SK-N-SH (cell line): Measurements from ENCODE around the gene AP4M1. TPM values are rescaled to one million over a fixed set of nuclear protein-coding genes. Genes with fewer than 3 reads are reported as not detected.

Source experiments
- CTCF ChIA-PET: fragments of 300-600, 350-600 bp; formaldehyde crosslinking; extraction: SDS; loops from one replicate; lab custom pipeline; 2021; lab: Yijun Ruan, JAX
- POLR2A ChIA-PET: fragments of 350-600 bp; sonication (Branson Sonifier 250); formaldehyde crosslinking; extraction: SDS; loops from one replicate; lab custom pipeline; 2020; ENCODE audit warnings: antibody characterized with exemption, inconsistent platforms; lab: Yijun Ruan, JAX
- DNase-seq: peaks from one replicate; pipeline ENCODE4 v3.0.0; 2012
- H2AFZ ChIP-seq: fragments of 200-600 bp; sonication (generic); 2 replicates; pipeline ENCODE4 v1.8.1; 2016; ENCODE audit warnings: antibody characterized with exemption, mild to moderate bottlenecking, low read depth
- H3F3A ChIP-seq: fragments of 200-600 bp; sonication (generic); replicated peaks from 2 replicates; pipeline ENCODE3; 2016; ENCODE audit warnings: antibody characterized with exemption, mild to moderate bottlenecking; ENCODE audit not compliant: insufficient read depth
- H3K27ac ChIP-seq, 2 experiments: fragments of 200-500 bp in 1 of 2; fragments of 200-600 bp in 1 of 2; sonication (Bioruptor generic) in 1 of 2; sonication (generic), shearing (Covaris generic) in 1 of 2; 2 replicates each; pipeline versions ENCODE4 v1.5.1 to v1.6.1; 2014 to 2016; ENCODE audit warnings: low read depth in 2 of 2, inconsistent platforms in 1 of 2, low read length in 1 of 2, mild to moderate bottlenecking in 1 of 2, mixed read lengths in 1 of 2
- H3K27me3 ChIP-seq: fragments of 200-600 bp; sonication (generic), shearing (Covaris generic); 2 replicates; pipeline ENCODE4 v1.6.1; 2016; ENCODE audit warnings: mixed run types; ENCODE audit not compliant: insufficient read depth
- H3K36me3 ChIP-seq, 2 experiments: fragments of 200-500 bp in 1 of 2; fragments of 200-600 bp in 1 of 2; sonication (Bioruptor generic) in 1 of 2; sonication (generic) in 1 of 2; replicated peaks in 1 of 2; 2 replicates each; pipeline versions ENCODE3 to v1.5.1; 2014 to 2016; ENCODE audit warnings: low read length in 1 of 2, mild to moderate bottlenecking in 1 of 2; ENCODE audit not compliant: insufficient read depth in 2 of 2, control insufficient read depth in 1 of 2
- H3K4me1 ChIP-seq, 2 experiments: fragments of 200-500 bp in 1 of 2; fragments of 200-600 bp in 1 of 2; sonication (Bioruptor generic) in 1 of 2; sonication (generic), shearing (Covaris generic) in 1 of 2; 2 replicates each; pipeline versions ENCODE4 v1.5.1 to v1.6.1; 2014 to 2016; ENCODE audit warnings: low read depth in 1 of 2, low read length in 1 of 2, mixed run types in 1 of 2; ENCODE audit not compliant: insufficient read depth in 2 of 2, control insufficient read depth in 1 of 2
- H3K4me2 ChIP-seq: fragments of 200-600 bp; sonication (generic), shearing (Covaris generic); 2 replicates; pipeline ENCODE4 v1.6.1; 2017; ENCODE audit warnings: mixed run types
- H3K4me3 ChIP-seq, 2 experiments: fragments of 200-500 bp in 1 of 2; fragments of 200-600 bp in 1 of 2; sonication (Bioruptor generic) in 1 of 2; sonication (generic), shearing (Covaris generic) in 1 of 2; 2 replicates each; pipeline versions ENCODE4 v1.5.1 to v1.8.1; 2014 to 2016; ENCODE audit warnings: low read depth in 2 of 2, inconsistent platforms in 1 of 2, low read length in 1 of 2, mild to moderate bottlenecking in 1 of 2, mixed read lengths in 1 of 2, moderate library complexity in 1 of 2
- H3K79me2 ChIP-seq: fragments of 200-600 bp; sonication (generic); 2 replicates; pipeline ENCODE4 v1.8.1; 2017; ENCODE audit warnings: mild to moderate bottlenecking; ENCODE audit not compliant: insufficient read depth
- H3K9ac ChIP-seq: fragments of 200-600 bp; sonication (generic); 2 replicates; pipeline ENCODE4 v1.6.1; 2017; ENCODE audit warnings: mixed run types
- H3K9me2 ChIP-seq: fragments of 200-600 bp; sonication (generic); 2 replicates; pipeline ENCODE4 v1.6.1; 2017; ENCODE audit warnings: mixed run types
- H3K9me3 ChIP-seq: fragments of 200-600 bp; sonication (generic); 2 replicates; pipeline ENCODE4 v1.6.1; 2017; ENCODE audit warnings: mixed run types, mild to moderate bottlenecking, moderate library complexity
- H4K20me1 ChIP-seq: fragments of 200-600 bp; sonication (generic); 2 replicates; pipeline ENCODE4 v1.6.1; 2017; ENCODE audit warnings: mild to moderate bottlenecking, mixed run types; ENCODE audit not compliant: insufficient read depth
- CHD2 ChIP-seq: fragments of 150-350 bp; IDR thresholded peaks from 2 replicates; pipeline ENCODE4 v1.6.1; 2018; ENCODE audit warnings: low read length; ENCODE audit not compliant: partially characterized antibody
- CTCF ChIP-seq: fragments of 200-600 bp; sonication (generic); IDR thresholded peaks from 2 replicates; pipeline ENCODE4 v1.6.1; 2017; ENCODE audit warnings: antibody characterized with exemption, mild to moderate bottlenecking, moderate library complexity
- ELF1 ChIP-seq: IDR thresholded peaks from 2 replicates; pipeline ENCODE4 v1.4.0; 2012
- EP300 ChIP-seq, 2 experiments: IDR thresholded peaks; 2 replicates each; pipeline versions ENCODE4 v1.4.0 to v1.6.1; 2012; ENCODE audit warnings: borderline replicate concordance in 1 of 2, low read depth in 1 of 2, low read length in 1 of 2
- EZH2phosphoT487 ChIP-seq: fragments of 200-600 bp; sonication (generic); IDR thresholded peaks from 2 replicates; pipeline ENCODE4 v1.6.1; 2017; ENCODE audit warnings: low read depth, mixed run types, mild to moderate bottlenecking, antibody characterized with exemption, moderate library complexity, borderline replicate concordance
- FOXJ3 ChIP-seq: sonication (generic); formaldehyde crosslinking; IDR thresholded peaks from 2 replicates; pipeline ENCODE4 v1.5.1; 2020; ENCODE audit warnings: mild to moderate bottlenecking, missing genetic modification reagents
- FOXM1 ChIP-seq: IDR thresholded peaks from 2 replicates; pipeline ENCODE4 v1.4.0; 2012; ENCODE audit warnings: low read depth, mild to moderate bottlenecking
- GABPA ChIP-seq: IDR thresholded peaks from 2 replicates; pipeline ENCODE4 v1.4.0; 2012; ENCODE audit warnings: low read depth, mild to moderate bottlenecking
- GATA2 ChIP-seq: sonication (generic); formaldehyde crosslinking; IDR thresholded peaks from 2 replicates; pipeline ENCODE4 v1.5.0; 2020; ENCODE audit warnings: mild to moderate bottlenecking, missing genetic modification reagents
- JUND ChIP-seq: IDR thresholded peaks from 2 replicates; pipeline ENCODE4 v1.4.0; 2012
- MAX ChIP-seq: IDR thresholded peaks from 2 replicates; pipeline ENCODE4 v1.4.0; 2012; ENCODE audit warnings: low read depth
- MXI1 ChIP-seq: IDR thresholded peaks from 2 replicates; pipeline ENCODE4 v1.6.1; 2012; ENCODE audit warnings: mild to moderate bottlenecking, low read depth, low read length, improper control_type of control experiment
- NFIC ChIP-seq: IDR thresholded peaks from 2 replicates; pipeline ENCODE4 v1.4.0; 2012; ENCODE audit warnings: borderline replicate concordance
- PBX3 ChIP-seq: IDR thresholded peaks from 2 replicates; pipeline ENCODE4; 2012
- RAD21 ChIP-seq: IDR thresholded peaks from 2 replicates; pipeline ENCODE4 v1.6.1; 2012; ENCODE audit warnings: mild to moderate bottlenecking, low read length
- REST ChIP-seq: IDR thresholded peaks from 2 replicates; pipeline ENCODE4 v1.6.1; 2012; ENCODE audit warnings: mild to moderate bottlenecking, low read depth, low read length, moderate library complexity
- RXRA ChIP-seq: IDR thresholded peaks from 2 replicates; pipeline ENCODE4 v1.4.0; 2012; ENCODE audit warnings: low read depth, mild to moderate bottlenecking, borderline replicate concordance
- SIN3A ChIP-seq: IDR thresholded peaks from 2 replicates; pipeline ENCODE4 v1.6.1; 2012; ENCODE audit warnings: low read depth, mild to moderate bottlenecking, low read length, moderate library complexity, borderline replicate concordance
- TEAD4 ChIP-seq: IDR thresholded peaks from 2 replicates; pipeline ENCODE4 v1.4.0; 2012; ENCODE audit warnings: mild to moderate bottlenecking, borderline replicate concordance; ENCODE audit not compliant: insufficient read depth
- USF2 ChIP-seq: fragments of 150-350 bp; IDR thresholded peaks from 2 replicates; pipeline ENCODE4 v1.6.1; 2017; ENCODE audit warnings: antibody characterized with exemption, low read length, low read depth, borderline replicate concordance
- YY1 ChIP-seq: IDR thresholded peaks from 2 replicates; pipeline ENCODE4 v1.4.0; 2012; ENCODE audit warnings: low read depth, mild to moderate bottlenecking
- ZBTB33 ChIP-seq: IDR thresholded peaks from 2 replicates; pipeline ENCODE4 v1.4.0; 2012; ENCODE audit warnings: low read depth, borderline replicate concordance
- WGBS: methylation state at CpG from one replicate; pipeline ENCODE4 v1.1.6; 2017; ENCODE audit warnings: low lambda C conversion rate; 5-methylcytosine and 5-hydroxymethylcytosine counted together
- polyA plus RNA-seq, 3 experiments: library from polyadenylated mRNA; depleted of rRNA; stranded (reverse); fragments of >200 nt; gene quantifications; 2 replicates each; pipeline ENCODE4 v1.2.3, GENCODE V29; 2012

AP4M1 gene
- polyA plus RNA-seq, 1 of the 3 experiments (the other 2 are of a cell fraction), result 35.0 TPM

- Histone ChIP-seq H3F3A (peaks cover 20% of the 10 kb centered on the region), H4K20me1 (no peaks in the 10 kb centered on the region), H3K4me1 (peaks cover 5 to 7% of the 10 kb centered on the region in 2 experiments; a peak in 2 of 4 replicates), H3K27ac (peak within 1 kb of the TSS; percentile 57 to 80; a peak in 3 of 4 replicates), H3K9me2 (no peaks in the 10 kb centered on the region), H3K79me2 (peaks cover 41% of the 10 kb centered on the region), H2AFZ (peak within 1 kb of the TSS; percentile 94), H3K9me3 (no peaks in the 10 kb centered on the region), H3K36me3 (peaks cover 6 to 21% of the 10 kb centered on the region in 2 experiments), H3K4me2 (peak within 1 kb of the TSS; percentile 96), H3K4me3 (peak within 1 kb of the TSS; percentile 66 to 83), H3K27me3 (no peaks in the 10 kb centered on the region), H3K9ac (peak within 1 kb of the TSS; percentile 90)
- CTCF ChIA-PET, result interaction anchor here (0.6 to 6.5 kb wide), 6 partner anchors 9 to 67 kb away, joined by 3 to 73 read pairs (median 5); partner anchors contain the start of gene TRAPPC14
- WGBS, result under 1% methylated on average over 43 of the region's 46 CpGs
- POLR2A ChIA-PET, result interaction anchor here (0.5 to 3.6 kb wide), 11 partner anchors 10 to 280 kb away, joined by 3 to 25 read pairs (median 5); partner anchors contain the start of genes AP4M1, GAL3ST4, MBLAC1 and MCM7
- DNase-seq, result peak; percentile 98
- TF ChIP-seq GATA2 (CRISPR knock-in tag) (no peak), FOXJ3 (CRISPR knock-in tag) (no peak), CHD2 (peak; percentile 92), FOXM1 (no peak), ZBTB33 (no peak), MXI1 (peak; percentile 93), MAX (peak; percentile 97), PBX3 (peak; percentile 99), TEAD4 (no peak), CTCF (peak; percentile 13; the same call in 1 of the 2 replicates), GABPA (peak; percentile 65), ELF1 (peak; percentile 78), SIN3A (peak; percentile 27; the same call in 1 of the 2 replicates), EZH2phosphoT487 (no peak), USF2 (peak; percentile 84), YY1 (peak; percentile 54), NFIC (no peak), RXRA (no peak), EP300 (IDR thresholded peaks at IDR 0.05; ENCODE audit: borderline replicate concordance in 1 of 2, low read depth in 1 of 2, low read length in 1 of 2) (peak in 1 of 2 experiments; percentile 17; a peak in 2 of 4 replicates), REST (no peak), RAD21 (no peak), JUND (no peak)
Observed at GRCh38 chr7:100148559-100149328, 47.3 kb downstream of the AP4M1 start, which contains the start of gene LAMTOR4. Gene LAMTOR4 (plus strand): TSS chr7:100148918. CDS start chr7:100148973, 55 bp downstream.
